H9 (cell line): ENCODE measurements around the gene TBC1D4. TPM values are rescaled to one million over a fixed set of nuclear protein-coding genes. Genes with fewer than 3 reads are reported as not detected.

Source experiments
- DNase-seq: peaks from one replicate; pipeline ENCODE4 v3.0.0-alpha.2; 2017
- H2AFZ ChIP-seq: one replicate; pipeline ENCODE4 v1.6.1; 2013; ENCODE audit warnings: mild to moderate bottlenecking, low read length, control low read depth, moderate library complexity
- H2AK5ac ChIP-seq: 2 replicates; pipeline ENCODE4 v1.6.1; 2013; ENCODE audit warnings: low read length, control low read depth, mixed read lengths; ENCODE audit not compliant: insufficient read length
- H2BK120ac ChIP-seq: one replicate; pipeline ENCODE4 v1.6.1; 2013; ENCODE audit warnings: low read depth, mild to moderate bottlenecking, low read length, control low read depth, inconsistent platforms; ENCODE audit not compliant: poor library complexity, severe bottlenecking
- H2BK12ac ChIP-seq: 2 replicates; pipeline ENCODE4 v1.6.1; 2013; ENCODE audit warnings: low read length, control low read depth, mixed read lengths, low read depth; ENCODE audit not compliant: insufficient read length
- H2BK15ac ChIP-seq: 2 replicates; pipeline ENCODE4 v1.6.1; 2013; ENCODE audit warnings: low read depth, low read length, control low read depth
- H2BK20ac ChIP-seq: one replicate; pipeline ENCODE4 v1.6.1; 2013; ENCODE audit warnings: low read depth, mild to moderate bottlenecking, low read length, control low read depth, inconsistent platforms; ENCODE audit not compliant: poor library complexity, severe bottlenecking
- H2BK5ac ChIP-seq: 2 replicates; pipeline ENCODE4 v1.6.1; 2013; ENCODE audit warnings: low read length, control low read depth, mixed read lengths; ENCODE audit not compliant: insufficient read length
- H3K14ac ChIP-seq: 2 replicates; pipeline ENCODE4 v1.6.1; 2013; ENCODE audit warnings: low read length, control low read depth; ENCODE audit not compliant: insufficient read depth
- H3K18ac ChIP-seq: 2 replicates; pipeline ENCODE4 v1.6.1; 2013; ENCODE audit warnings: low read depth, mild to moderate bottlenecking, mixed read lengths, low read length, control low read depth; ENCODE audit not compliant: insufficient read length
- H3K23ac ChIP-seq: 2 replicates; pipeline ENCODE4 v1.6.1; 2013; ENCODE audit warnings: low read length, control low read depth, mixed read lengths, low read depth; ENCODE audit not compliant: insufficient read length
- H3K23me2 ChIP-seq: 2 replicates; pipeline ENCODE4 v1.6.1; 2013; ENCODE audit warnings: low read depth, mild to moderate bottlenecking, mixed read lengths, low read length, control low read depth; ENCODE audit not compliant: insufficient read length, poor library complexity, severe bottlenecking
- H3K27ac ChIP-seq: 2 replicates; pipeline ENCODE4 v1.5.1; 2013; ENCODE audit warnings: low read length, control low read depth, mixed read lengths, low read depth; ENCODE audit not compliant: insufficient read length
- H3K27me3 ChIP-seq: 2 replicates; pipeline ENCODE4 v1.6.1; 2013; ENCODE audit warnings: low read length, control low read depth, inconsistent platforms; ENCODE audit not compliant: insufficient read depth
- H3K4ac ChIP-seq: 2 replicates; pipeline ENCODE4 v1.6.1; 2013; ENCODE audit warnings: low read depth, mild to moderate bottlenecking, control low read depth, inconsistent platforms, low read length, moderate library complexity
- H3K4me1 ChIP-seq: 2 replicates; pipeline ENCODE4 v1.6.1; 2013; ENCODE audit warnings: low read length, control low read depth, inconsistent platforms; ENCODE audit not compliant: insufficient read depth
- H3K4me2 ChIP-seq: 2 replicates; pipeline ENCODE4 v1.6.1; 2013; ENCODE audit warnings: low read length, control low read depth, mixed read lengths; ENCODE audit not compliant: insufficient read length, insufficient read depth
- H3K56ac ChIP-seq: 2 replicates; pipeline ENCODE4 v1.6.1; 2013; ENCODE audit warnings: low read depth, mild to moderate bottlenecking, mixed read lengths, low read length, control low read depth; ENCODE audit not compliant: insufficient read length
- H3K79me1 ChIP-seq: 2 replicates; pipeline ENCODE4 v1.6.1; 2013; ENCODE audit warnings: low read depth, mild to moderate bottlenecking, moderate library complexity, low read length, control low read depth, inconsistent platforms; ENCODE audit not compliant: insufficient read depth, poor library complexity, severe bottlenecking
- H3K79me2 ChIP-seq: 2 replicates; pipeline ENCODE4 v1.6.1; 2013; ENCODE audit warnings: low read length, control low read depth, inconsistent platforms; ENCODE audit not compliant: insufficient read depth
- H3K9ac ChIP-seq: 2 replicates; pipeline ENCODE4 v1.6.1; 2013; ENCODE audit warnings: low read length, control low read depth, mixed read lengths; ENCODE audit not compliant: insufficient read length; ENCODE audit errors: extremely low read depth
- H3K9me3 ChIP-seq: one replicate; pipeline ENCODE4 v1.6.1; 2013; ENCODE audit warnings: low read depth, low read length, inconsistent platforms; ENCODE audit not compliant: control insufficient read depth
- H3T11ph ChIP-seq: one replicate; pipeline ENCODE4 v1.6.1; 2013; ENCODE audit warnings: mild to moderate bottlenecking, low read length, control low read depth, inconsistent platforms
- H4K20me1 ChIP-seq: one replicate; pipeline ENCODE4 v1.6.1; 2013; ENCODE audit not compliant: control insufficient read depth, insufficient read length, insufficient read depth
- H4K5ac ChIP-seq: 2 replicates; pipeline ENCODE4 v1.6.1; 2013; ENCODE audit warnings: low read depth, mild to moderate bottlenecking, mixed read lengths, low read length, control low read depth; ENCODE audit not compliant: insufficient read length
- H4K8ac ChIP-seq: replicated peaks from 2 replicates; pipeline ENCODE4 v1.6.1; 2013; ENCODE audit warnings: low read length, control low read depth, mixed read lengths, low read depth; ENCODE audit not compliant: insufficient read length
- H4K91ac ChIP-seq: 2 replicates; pipeline ENCODE4 v1.6.1; 2013; ENCODE audit warnings: low read depth, mild to moderate bottlenecking, moderate library complexity, mixed read lengths, low read length, control low read depth; ENCODE audit not compliant: insufficient read length
- H3K27ac Mint-ChIP-seq, 3 experiments: 2 replicates in 2 of 3; 3 replicates in 1 of 3; pipeline ENCODE4 v1.8.0; 2020 to 2021; ENCODE audit warnings: mixed read lengths in 3 of 3, mild to moderate bottlenecking in 1 of 3, moderate library complexity in 1 of 3
- H3K27me3 Mint-ChIP-seq: 2 replicates; pipeline ENCODE4 v1.8.0; 2021; ENCODE audit warnings: low read depth, mild to moderate bottlenecking, moderate library complexity, mixed read lengths
- H3K36me3 Mint-ChIP-seq, 3 experiments: 2 replicates in 2 of 3; 3 replicates in 1 of 3; pipeline ENCODE4 v1.8.0; 2020 to 2021; ENCODE audit warnings: low read depth in 3 of 3, mixed read lengths in 3 of 3; ENCODE audit not compliant: insufficient read depth in 1 of 3
- H3K4me1 Mint-ChIP-seq, 2 experiments: 2 replicates each; pipeline ENCODE4 v1.8.0; 2020; ENCODE audit warnings: mixed read lengths in 2 of 2
- H3K4me3 Mint-ChIP-seq, 2 experiments: 2 replicates in 1 of 2; 3 replicates in 1 of 2; pipeline ENCODE4 v1.8.0; 2020 to 2021; ENCODE audit warnings: mild to moderate bottlenecking in 2 of 2, mixed read lengths in 2 of 2, moderate library complexity in 1 of 2
- H3K9me3 Mint-ChIP-seq, 2 experiments: 2 replicates in 1 of 2; 3 replicates in 1 of 2; pipeline ENCODE4 v1.8.0; 2020; ENCODE audit warnings: mild to moderate bottlenecking in 2 of 2, mixed read lengths in 2 of 2, moderate library complexity in 1 of 2
- CTCF ChIP-seq: fragments of 200-600 bp; sonication (generic); conservative IDR thresholded peaks from 3 replicates; pipeline ENCODE4 v1.8.0; 2021; ENCODE audit warnings: antibody characterized with exemption, mild to moderate bottlenecking
- WGBS: extraction: QIAGEN DNeasy Blood & Tissue Kit; methylation state at CpG from one replicate; pipeline ENCODE4 v1.1.7; 2013; ENCODE audit warnings: missing lambda C conversion rate, low lambda C conversion rate, mixed read lengths; ENCODE audit not compliant: insufficient read length; ENCODE audit errors: extremely low coverage; 5-methylcytosine and 5-hydroxymethylcytosine counted together
- total RNA-seq: library from RNA; stranded (reverse); gene quantifications from 2 replicates; pipeline ENCODE4 v1.2.1, GENCODE V29; 2021

TBC1D4 gene
- total RNA-seq, 1 experiment from 2014 or later = 10.5 TPM

GRCh38 chr13:75251188-75251587 lies 230.8 kb downstream of the TBC1D4 start:
- no peak overlapping the region for H3K4me2 ChIP-seq
- Mint-ChIP-seq H3K27me3 (no peaks in the 10 kb centered on the region), H3K4me1 (no peaks in the 10 kb centered on the region), H3K36me3 (peaks cover 4 to 10% (median 9%) of the 10 kb centered on the region in 3 experiments; a peak in 5 of 7 replicates), H3K27ac (no peak overlapping the region), H3K4me3 (no peak overlapping the region), H3K9me3 (peaks cover 10 to 15% of the 10 kb centered on the region in 2 experiments)
- no peak overlapping the region for H4K5ac ChIP-seq
- no peak overlapping the region for H4K91ac ChIP-seq
- no peak overlapping the region for H2AFZ ChIP-seq
- H3K56ac ChIP-seq = no peak overlapping the region
- H2BK120ac ChIP-seq = no peak overlapping the region
- H4K8ac ChIP-seq = no peak overlapping the region
- no peak overlapping the region for H2BK20ac ChIP-seq
- no peak overlapping the region for H3K9ac ChIP-seq
- no peak overlapping the region for H3K18ac ChIP-seq
- no peak overlapping the region for H2AK5ac ChIP-seq
- H3T11ph ChIP-seq = no peak overlapping the region
- H3K79me1 ChIP-seq = no peaks in the 10 kb centered on the region
- no peak overlapping the region for H3K27ac ChIP-seq
- H3K4ac ChIP-seq = no peak overlapping the region
- no peaks in the 10 kb centered on the region for H3K27me3 ChIP-seq
- H2BK15ac ChIP-seq = no peak overlapping the region
- H3K14ac ChIP-seq = no peak overlapping the region
- H2BK12ac ChIP-seq = no peak overlapping the region
- no peak for DNase-seq
- WGBS = no CpG with 5 or more reads among the region's 4 CpGs
- H2BK5ac ChIP-seq = no peak overlapping the region
- no peaks in the 10 kb centered on the region for H3K79me2 ChIP-seq
- no peak overlapping the region for H3K23ac ChIP-seq
- H3K23me2 ChIP-seq = no peaks in the 10 kb centered on the region
- H3K4me1 ChIP-seq = no peaks in the 10 kb centered on the region
- H4K20me1 ChIP-seq = no peaks in the 10 kb centered on the region
- H3K9me3 ChIP-seq = no peaks in the 10 kb centered on the region
- no peak for TF ChIP-seq CTCF
